ENCODE measurements around the gene CBR1.

CBR1 gene

DNA sequence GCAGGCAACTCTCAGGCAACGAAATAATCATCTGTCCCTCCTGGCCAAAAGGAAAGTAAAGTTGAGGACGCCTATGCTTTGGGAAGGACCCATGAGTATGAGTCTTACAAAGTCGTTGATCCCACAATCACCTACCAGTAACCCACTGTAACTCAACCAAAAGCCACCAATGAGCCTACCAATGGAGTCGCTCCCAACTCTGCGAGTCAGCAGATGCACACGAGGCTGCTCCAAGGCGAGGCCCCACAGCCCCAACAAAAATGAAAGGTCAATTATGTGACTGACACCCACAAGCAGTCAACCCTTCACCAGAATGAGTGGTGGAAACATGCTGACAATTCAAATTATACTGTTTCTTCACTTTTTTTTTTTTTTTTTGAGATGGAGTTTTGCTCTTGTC lies 21.5 kb upstream of the CBR1 start:
- H3K4me3 ChIP-seq (replicated peaks; ENCODE audit: low read depth, low read length) = no peak overlapping the region
- DNase-seq (ENCODE audit: low read depth) = no peak
- TF ChIP-seq, protein P1, sequence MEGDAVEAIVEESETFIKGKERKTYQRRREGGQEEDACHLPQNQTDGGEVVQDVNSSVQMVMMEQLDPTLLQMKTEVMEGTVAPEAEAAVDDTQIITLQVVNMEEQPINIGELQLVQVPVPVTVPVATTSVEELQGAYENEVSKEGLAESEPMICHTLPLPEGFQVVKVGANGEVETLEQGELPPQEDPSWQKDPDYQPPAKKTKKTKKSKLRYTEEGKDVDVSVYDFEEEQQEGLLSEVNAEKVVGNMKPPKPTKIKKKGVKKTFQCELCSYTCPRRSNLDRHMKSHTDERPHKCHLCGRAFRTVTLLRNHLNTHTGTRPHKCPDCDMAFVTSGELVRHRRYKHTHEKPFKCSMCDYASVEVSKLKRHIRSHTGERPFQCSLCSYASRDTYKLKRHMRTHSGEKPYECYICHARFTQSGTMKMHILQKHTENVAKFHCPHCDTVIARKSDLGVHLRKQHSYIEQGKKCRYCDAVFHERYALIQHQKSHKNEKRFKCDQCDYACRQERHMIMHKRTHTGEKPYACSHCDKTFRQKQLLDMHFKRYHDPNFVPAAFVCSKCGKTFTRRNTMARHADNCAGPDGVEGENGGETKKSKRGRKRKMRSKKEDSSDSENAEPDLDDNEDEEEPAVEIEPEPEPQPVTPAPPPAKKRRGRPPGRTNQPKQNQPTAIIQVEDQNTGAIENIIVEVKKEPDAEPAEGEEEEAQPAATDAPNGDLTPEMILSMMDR (IDR thresholded peaks at IDR 0.05; ENCODE audit: low read length, missing control alignments) = no peak

DNA sequence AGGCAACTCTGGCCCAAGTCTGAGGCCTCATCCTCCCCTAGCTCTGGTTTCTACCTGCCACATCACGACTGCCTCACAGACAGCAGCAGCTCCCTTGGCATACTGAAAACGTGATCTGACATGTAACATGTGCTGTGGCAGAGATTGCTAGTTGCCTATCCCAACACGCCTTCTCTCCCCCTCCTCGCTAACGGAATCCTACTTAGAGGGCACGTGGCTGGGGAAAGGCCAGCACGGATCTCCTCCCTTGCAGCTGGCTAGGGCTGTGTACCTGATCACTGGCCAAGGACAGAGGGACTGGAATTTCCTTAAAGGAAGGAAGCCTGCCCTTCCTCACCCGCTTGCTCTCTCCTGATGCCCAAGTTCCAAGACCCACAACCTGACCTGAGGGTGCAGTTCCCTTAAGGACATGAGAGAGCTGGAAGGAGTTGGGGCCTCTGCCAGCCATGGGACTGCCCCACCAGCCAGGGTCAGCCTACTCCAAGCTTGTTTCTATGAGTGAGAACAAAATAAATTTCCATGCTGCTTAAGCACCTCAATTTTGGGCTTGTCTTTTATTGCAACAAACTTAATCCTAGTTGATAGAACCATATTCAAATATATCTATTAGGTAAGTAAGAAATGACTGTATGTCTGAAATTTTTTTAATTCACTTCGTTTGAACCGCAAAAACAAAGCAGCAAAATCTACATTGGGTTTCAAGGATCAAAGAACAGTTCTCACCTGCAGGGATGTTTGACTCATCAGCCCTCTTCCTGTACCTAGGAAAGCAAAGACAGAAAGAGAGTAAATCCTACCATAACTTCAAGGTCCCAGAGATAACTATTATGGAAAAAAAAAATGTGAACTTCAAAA lies 16.7 kb upstream of the CBR1 start:
- TF ChIP-seq, protein P1 (IDR thresholded peaks at IDR 0.05; ENCODE audit: low read length, missing control alignments) = no peak
- no peak overlapping the region for H3K4me3 ChIP-seq (replicated peaks; ENCODE audit: low read depth, low read length)
- DNase-seq (ENCODE audit: low read depth) = no peak

DNA sequence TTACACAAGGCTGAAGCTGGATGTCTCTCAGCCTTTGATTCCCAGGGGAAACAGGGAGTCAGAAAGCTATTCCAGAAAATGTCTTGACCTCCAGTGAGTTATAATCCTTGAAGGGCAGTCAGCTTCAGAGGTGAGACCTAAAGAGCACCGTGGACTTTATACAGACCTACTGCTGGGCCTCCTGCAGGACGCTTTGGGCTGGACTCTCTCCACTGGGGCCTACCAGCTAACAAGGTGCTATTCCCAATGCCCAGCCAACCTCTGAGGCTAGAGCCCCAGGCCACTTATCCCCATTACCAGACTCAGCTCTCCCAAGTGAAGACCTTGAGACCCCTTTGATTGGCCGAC lies 16.1 kb upstream of the CBR1 start:
- TF ChIP-seq, protein P1 (IDR thresholded peaks at IDR 0.05; ENCODE audit: low read length, missing control alignments) = no peak
- H3K4me3 ChIP-seq (replicated peaks; ENCODE audit: low read depth, low read length) = no peak overlapping the region
- DNase-seq (ENCODE audit: low read depth) = no peak

DNA sequence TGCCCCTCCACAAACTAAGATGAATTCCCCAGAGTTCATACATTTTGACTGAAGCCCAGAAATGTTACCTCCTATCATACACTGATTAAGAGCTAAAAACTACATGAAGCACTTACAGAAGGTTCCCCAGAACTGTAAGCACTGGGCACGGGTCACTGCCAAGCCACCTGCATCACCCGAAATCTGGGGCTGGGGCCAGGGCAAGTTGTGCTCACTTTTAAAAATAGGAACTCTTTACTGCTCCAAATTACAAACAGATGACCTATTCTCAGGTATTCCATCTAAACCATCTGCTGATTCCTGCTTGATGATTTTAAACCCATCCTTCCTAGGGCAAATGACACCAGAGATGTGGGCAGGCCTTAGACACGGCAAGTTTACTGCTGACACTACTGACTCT lies 14.3 kb upstream of the CBR1 start:
- H3K4me3 ChIP-seq (replicated peaks; ENCODE audit: low read depth, low read length) = no peak overlapping the region
- TF ChIP-seq, protein P1 (IDR thresholded peaks at IDR 0.05; ENCODE audit: low read length, missing control alignments) = no peak
- DNase-seq (ENCODE audit: low read depth) = no peak

DNA sequence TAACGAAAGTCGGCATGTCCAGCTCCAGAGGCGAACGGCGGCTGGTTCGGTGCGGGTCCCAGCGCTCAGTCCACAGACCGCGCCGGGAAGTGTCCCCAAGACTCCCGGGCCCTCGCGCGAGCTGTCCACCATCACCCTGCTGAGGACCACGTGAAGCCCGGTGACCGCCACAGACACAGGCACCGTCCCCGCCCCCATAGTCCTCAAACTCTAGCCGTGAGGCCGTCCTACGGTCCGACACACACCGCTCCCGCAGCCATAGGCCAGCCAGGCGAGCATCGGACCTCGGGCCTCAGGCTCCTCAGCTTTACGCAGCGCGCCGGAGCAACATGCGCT lies 10.0 kb upstream of the CBR1 start:
- TF ChIP-seq, protein P1 (IDR thresholded peaks at IDR 0.05; ENCODE audit: low read length, missing control alignments) = no peak
- peak overlapping the region; percentile 97 for H3K4me3 ChIP-seq (replicated peaks; ENCODE audit: low read depth, low read length)
- DNase-seq (ENCODE audit: low read depth) = no peak

DNA sequence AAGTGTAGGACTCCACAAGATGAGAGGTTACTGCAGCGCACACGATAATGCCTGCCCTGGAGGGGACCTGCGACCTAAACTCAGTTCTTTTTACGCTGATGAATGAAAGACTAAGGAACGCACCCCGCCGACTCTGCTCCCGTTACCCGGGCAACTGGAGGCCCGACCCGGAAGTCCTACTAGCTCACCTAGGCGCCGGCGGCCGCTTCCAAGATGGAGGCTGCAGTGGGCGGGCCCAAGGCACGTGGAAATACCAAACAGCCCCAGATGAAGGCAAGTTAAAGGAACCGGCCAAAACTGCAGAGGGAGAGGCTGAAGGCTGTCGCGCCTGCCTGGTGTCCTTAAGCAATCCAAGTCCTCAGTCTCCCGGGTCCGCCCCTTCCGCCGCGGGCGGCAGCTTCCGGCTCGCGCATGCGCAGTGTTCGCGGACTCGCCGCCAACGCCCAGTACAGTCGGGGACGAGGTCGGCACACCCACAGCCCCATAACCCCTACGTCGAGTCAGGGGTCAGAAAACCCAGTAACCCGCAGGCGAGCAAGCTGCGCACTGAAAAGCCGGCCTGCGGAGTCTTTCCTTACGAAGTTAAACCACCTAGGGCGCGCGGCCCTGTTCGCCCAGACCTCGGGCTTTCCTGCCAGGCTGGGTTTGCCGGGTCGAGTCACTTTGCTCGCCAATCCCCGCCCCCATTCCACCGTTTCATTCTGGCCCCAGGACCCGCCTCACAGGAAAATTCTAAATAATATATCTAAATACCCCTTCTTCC lies 9.5 kb upstream of the CBR1 start, which contains the start of gene SETD4:
SETD4 (minus strand) TSS at position 368 of the 763 bp plus-strand sequence. CDS start 1,638 bp downstream, outside the sequence.
- peak; percentile 94 for DNase-seq (ENCODE audit: low read depth)
- peak within 1 kb of the TSS; percentile 97 for H3K4me3 ChIP-seq (replicated peaks; ENCODE audit: low read depth, low read length)
- TF ChIP-seq, protein P1 (IDR thresholded peaks at IDR 0.05; ENCODE audit: low read length, missing control alignments) = no peak

Data from fibroblast of pulmonary artery (primary cell).